ENCODE data around the gene HOXB2. TPM values are rescaled to one million over a fixed set of nuclear protein-coding genes. Genes with fewer than 3 reads are reported as not detected.

Gene HOXB2
- total and polyA plus RNA-seq, 9 of the 15 experiments (the other 6 are each of a cell fraction or from before 2014, with no cell fraction given): 2.1 to 97.7 (median 21.2) TPM

- Histone ChIP-seq H3K4me3 (no peak overlapping the region), H3K27me3 (ENCODE audit: control insufficient read depth in 2 of 2, insufficient read depth in 2 of 2, low read length in 2 of 2) (no peaks in the 10 kb centered on the region), H4K20me1 (replicated peaks; ENCODE audit: control insufficient read depth, insufficient read depth, low read length) (no peaks in the 10 kb centered on the region), H3K9me1 (ENCODE audit: control insufficient read depth, insufficient read depth, low read length) (no peaks in the 10 kb centered on the region), H3K9ac (ENCODE audit: insufficient read depth in 1 of 2, low read depth in 2 of 2, low read length in 2 of 2) (no peak overlapping the region), H2AFZ (ENCODE audit: low read depth, low read length) (no peak overlapping the region), H3K27ac (ENCODE audit: extremely low read depth, low read depth, low read length) (no peak overlapping the region), H3K9me3 (replicated peaks; ENCODE audit: control insufficient read depth, insufficient read depth, low read depth, low read length) (no peaks in the 10 kb centered on the region), H3K4me1 (replicated peaks in 1 of 2; ENCODE audit: control insufficient read depth in 2 of 2, insufficient read depth in 2 of 2, low read length in 2 of 2) (peaks cover 21 to 25% of the 10 kb centered on the region in 2 experiments), H3K36me3 (ENCODE audit: control insufficient read depth, insufficient read depth, low read length) (no peaks in the 10 kb centered on the region), H3K79me2 (ENCODE audit: control insufficient read depth, insufficient read depth, low read length) (peaks cover 16% of the 10 kb centered on the region), H3K4me2 (ENCODE audit: insufficient read depth, low read length) (no peak overlapping the region)
- TF ChIP-seq MYC (IDR thresholded peaks at IDR 0.05; ENCODE audit: low read depth, low read length) (no peak), MYC (CRISPR knock-in tag; IDR thresholded peaks at IDR 0.05; ENCODE audit: borderline replicate concordance, low read depth) (0 out of 2 replicates have a peak, but pooled peaks have one; percentile 17), PRMT5 (CRISPR knock-in tag; IDR thresholded peaks at IDR 0.05) (no peak), NONO (IDR thresholded peaks at IDR 0.05; ENCODE audit: low read depth in 2 of 2, low read length in 1 of 2) (no peak), PTTG1 (tag; IDR thresholded peaks at IDR 0.05; ENCODE audit: low read depth) (no peak), TEAD1 (CRISPR knock-in tag; IDR thresholded peaks at IDR 0.05) (no peak), NFXL1 (CRISPR knock-in tag; IDR thresholded peaks at IDR 0.05) (no peak), PYGO2 (tag; IDR thresholded peaks at IDR 0.05) (no peak), RNF2 (IDR thresholded peaks at IDR 0.05) (no peak)
- intact Hi-C loops (cut with micrococcal nuclease): no loop called here
- no peak for ATAC-seq
- BruUV-seq (replicated peaks): no TSS peak
- FAIRE-seq: no peak
- ChIA-PET CTCF (ENCODE audit: low intra/inter-chr PET ratio) (no interaction called here), POLR2A (interaction anchor here (0.5 to 2.0 kb wide), 10 partner anchors 8 to 236 kb away, joined by 3 to 6 read pairs (median 3); partner anchors contain the start of gene HOXB6)
- in situ Hi-C loops (cut with MboI): no loop called here
- DNase-seq (ENCODE audit: extremely low read depth in 1 of 4, low spot score in 3 of 4): no peak
- 48% methylated on average over 2 of the region's 2 CpGs for WGBS (ENCODE audit: insufficient coverage, low coverage, missing lambda C conversion rate)
Measured at GRCh38 chr17:48588074-48588415, 43.1 kb upstream of the HOXB2 start.
